GM12875 (cell line): Measurements from ENCODE around the gene TMEM272.

ENCODE experiments used
- H3K4me3 ChIP-seq: one replicate; pipeline ENCODE4 v1.5.1; 2011; ENCODE audit warnings: low read depth, low read length, control low read depth
- TF ChIP-seq, protein P1 (sequence below): IDR thresholded peaks from 2 replicates; pipeline ENCODE4 v1.5.1; 2011; ENCODE audit warnings: low read depth, mild to moderate bottlenecking, control low read depth, inconsistent platforms, low read length, moderate library complexity, borderline replicate concordance; ENCODE audit not compliant: insufficient read depth

Gene TMEM272

DNA sequence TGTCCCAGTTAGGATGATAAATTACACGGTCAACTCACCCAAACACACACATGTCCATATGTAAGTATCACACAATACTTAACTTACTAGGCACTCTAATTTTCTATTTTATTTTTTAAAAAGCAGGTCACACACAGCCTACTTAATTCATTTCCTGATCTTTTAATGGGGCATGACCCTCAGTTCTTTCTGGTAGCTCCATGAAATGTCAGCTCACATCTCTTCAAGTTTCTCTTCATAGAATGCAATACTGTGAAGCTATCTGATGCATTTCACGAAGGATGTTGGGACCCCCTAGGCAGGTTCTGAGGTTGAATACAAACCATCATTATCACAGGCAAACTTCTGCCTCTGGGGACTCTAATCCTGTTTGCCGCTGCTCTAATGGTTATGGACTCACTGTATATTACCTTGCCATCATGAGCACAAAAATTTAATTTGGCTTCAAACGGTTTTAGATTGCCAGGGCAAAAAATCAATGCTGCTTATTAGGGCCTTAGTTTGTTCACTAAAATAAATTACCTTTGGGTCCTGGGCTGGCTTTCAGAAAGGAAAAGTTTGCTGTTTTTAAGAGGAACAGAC lies 24.9 kb downstream of the TMEM272 start:
- no peak overlapping the region for H3K4me3 ChIP-seq
- TF ChIP-seq, protein P1, sequence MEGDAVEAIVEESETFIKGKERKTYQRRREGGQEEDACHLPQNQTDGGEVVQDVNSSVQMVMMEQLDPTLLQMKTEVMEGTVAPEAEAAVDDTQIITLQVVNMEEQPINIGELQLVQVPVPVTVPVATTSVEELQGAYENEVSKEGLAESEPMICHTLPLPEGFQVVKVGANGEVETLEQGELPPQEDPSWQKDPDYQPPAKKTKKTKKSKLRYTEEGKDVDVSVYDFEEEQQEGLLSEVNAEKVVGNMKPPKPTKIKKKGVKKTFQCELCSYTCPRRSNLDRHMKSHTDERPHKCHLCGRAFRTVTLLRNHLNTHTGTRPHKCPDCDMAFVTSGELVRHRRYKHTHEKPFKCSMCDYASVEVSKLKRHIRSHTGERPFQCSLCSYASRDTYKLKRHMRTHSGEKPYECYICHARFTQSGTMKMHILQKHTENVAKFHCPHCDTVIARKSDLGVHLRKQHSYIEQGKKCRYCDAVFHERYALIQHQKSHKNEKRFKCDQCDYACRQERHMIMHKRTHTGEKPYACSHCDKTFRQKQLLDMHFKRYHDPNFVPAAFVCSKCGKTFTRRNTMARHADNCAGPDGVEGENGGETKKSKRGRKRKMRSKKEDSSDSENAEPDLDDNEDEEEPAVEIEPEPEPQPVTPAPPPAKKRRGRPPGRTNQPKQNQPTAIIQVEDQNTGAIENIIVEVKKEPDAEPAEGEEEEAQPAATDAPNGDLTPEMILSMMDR = no peak

DNA sequence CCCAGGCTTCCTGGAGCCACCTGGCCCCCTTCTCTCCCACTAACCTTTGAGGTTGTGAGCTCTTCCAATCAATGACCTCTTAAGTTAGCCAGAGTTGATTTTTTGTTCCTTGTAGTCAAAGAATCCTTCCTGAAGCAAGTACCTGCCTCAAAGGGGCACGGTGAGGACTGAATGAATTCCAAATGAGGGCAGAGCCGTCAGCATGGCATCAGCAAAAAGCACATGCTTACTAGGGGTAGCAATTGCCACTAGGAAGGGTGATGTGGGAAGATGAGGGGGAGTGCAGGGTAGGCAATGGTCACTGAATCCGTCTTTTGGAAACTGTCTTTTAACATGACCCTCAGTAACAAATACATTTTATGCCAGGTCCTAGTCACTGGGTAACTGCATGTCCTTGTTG lies 25.4 kb downstream of the TMEM272 start:
- TF ChIP-seq, protein P1 = no peak
- no peak overlapping the region for H3K4me3 ChIP-seq

DNA sequence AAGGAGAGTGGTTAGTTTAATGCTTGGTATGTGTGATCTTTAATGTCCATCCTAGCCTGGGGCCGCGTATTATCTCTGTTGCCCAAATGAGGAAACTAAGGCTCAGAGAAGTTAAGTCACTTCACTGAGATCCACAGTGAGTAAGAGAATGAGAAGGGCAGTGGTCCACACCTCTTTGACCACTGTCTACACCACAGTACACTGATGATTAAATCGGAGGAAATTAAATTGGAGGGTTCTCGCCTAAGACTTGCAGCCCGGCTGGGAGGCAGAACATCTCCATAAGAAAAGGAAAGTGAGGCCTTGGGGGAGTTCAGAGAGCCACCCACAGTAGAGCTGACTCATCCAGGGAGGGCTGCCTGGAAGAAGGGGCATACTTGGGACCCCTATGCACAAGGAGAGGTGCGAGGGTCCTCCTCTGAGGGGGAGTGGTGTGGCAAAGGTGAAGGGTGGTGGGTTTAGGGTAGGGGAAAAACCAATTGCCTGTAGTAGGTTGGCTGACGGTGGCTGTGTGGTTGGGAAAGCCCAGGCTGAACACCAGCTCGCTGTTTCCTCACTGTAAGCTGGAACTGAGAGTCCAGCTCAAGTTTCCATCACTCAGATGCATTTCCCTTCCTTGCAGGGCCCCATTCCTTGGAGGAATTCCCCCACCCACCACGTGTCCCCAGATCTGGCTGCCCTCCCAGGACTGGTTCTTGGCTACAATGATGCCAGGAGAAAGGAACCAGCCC lies 26.0 kb downstream of the TMEM272 start:
- no peak overlapping the region for H3K4me3 ChIP-seq
- TF ChIP-seq, protein P1 = no peak

DNA sequence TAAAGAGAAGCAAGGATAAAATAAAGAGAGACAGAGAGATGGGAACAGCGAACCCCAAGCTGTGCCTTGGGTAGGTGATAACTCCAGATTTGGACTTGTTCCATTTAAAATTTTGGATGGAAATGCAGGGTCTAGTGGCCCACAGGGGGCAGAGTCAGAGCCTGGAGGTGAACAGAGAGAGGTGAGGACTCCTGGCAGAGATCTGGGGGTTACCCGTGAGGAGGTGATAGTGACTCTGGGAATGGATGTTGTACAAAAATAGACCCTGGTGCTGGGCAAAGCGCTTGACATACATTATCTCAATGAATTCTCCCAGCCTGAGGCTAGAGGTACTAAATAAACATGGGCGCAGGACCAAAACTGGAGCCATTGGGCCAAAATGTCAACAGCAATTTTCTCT lies 26.7 kb downstream of the TMEM272 start:
- TF ChIP-seq, protein P1 = no peak
- no peak overlapping the region for H3K4me3 ChIP-seq

DNA sequence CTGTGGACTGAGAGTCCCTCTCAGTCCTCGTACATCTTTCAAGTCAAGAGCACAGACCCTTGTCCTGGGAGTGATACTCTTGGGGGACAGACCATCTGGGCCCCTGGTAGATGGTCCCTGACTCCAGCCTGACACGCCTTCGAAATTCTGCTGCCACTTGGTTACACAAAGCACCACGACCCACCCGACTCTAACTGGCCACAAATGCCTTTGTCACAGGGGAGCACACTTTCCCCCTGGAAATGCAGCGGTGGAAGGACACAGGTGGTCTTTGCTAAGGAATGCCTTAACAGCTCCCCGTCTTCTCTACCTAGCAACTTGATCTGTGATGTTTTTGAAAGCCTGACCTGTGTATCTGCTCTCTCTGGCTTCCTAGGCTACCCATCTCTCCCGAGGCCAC lies 27.3 kb downstream of the TMEM272 start:
- no peak overlapping the region for H3K4me3 ChIP-seq
- TF ChIP-seq, protein P1 = no peak

DNA sequence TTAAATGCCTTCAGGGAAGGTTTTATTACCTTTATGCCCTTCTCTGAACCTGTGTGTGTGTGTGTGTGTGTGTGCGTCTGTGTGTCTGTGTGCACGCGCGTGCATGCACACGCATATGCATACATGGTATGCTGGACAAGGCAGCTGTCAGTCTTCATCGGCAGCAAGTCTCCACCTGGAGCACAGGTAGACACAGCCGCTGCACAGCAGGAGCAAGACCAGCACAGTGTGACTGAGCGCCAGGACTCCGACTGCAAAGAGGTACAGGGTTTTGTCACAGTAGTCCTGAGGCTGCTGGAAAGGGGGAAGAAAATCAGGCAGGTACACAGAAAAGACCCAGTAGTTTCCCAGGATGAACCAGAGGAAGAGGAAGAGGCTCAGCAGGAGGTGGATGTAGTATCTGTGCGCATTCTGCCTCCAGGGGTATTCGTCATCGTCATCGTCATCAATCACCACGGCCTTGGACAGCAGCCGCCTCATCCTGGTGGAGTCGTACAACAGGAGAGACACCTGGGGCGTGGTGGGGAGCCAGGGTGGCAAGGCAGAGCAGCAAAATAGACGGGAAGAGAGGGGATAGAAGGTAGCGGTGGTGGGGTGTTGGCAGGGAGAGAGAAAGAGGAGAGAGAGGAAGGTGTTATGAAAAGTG lies 28.2 kb downstream of the TMEM272 start:
- H3K4me3 ChIP-seq = no peak overlapping the region
- TF ChIP-seq, protein P1 = no peak
